ENCODE results near the gene TRAF3IP3.

The TRAF3IP3 gene

GRCh38 chr1:209802117-209802779 lies 46.4 kb downstream of the TRAF3IP3 start:
- H3K9ac ChIP-seq = no peak overlapping the region
- no peak overlapping the region for H3K27ac ChIP-seq
- TF ChIP-seq Cebpa-rat (IDR thresholded peaks at IDR 0.05) = no peak
- H3K4me1 ChIP-seq = peaks cover 0 to 26% (median 0%) of the 10 kb centered on the region in 10 experiments; a peak in 8 of 20 replicates
- no peaks in the 10 kb centered on the region for H4K20me1 ChIP-seq
- H3K4me2 ChIP-seq = no peak overlapping the region
- H3K27me3 ChIP-seq = no peaks in the 10 kb centered on the region
- peaks cover 0 to 8% (median 6%) of the 10 kb centered on the region in 11 experiments; a peak in 8 of 22 replicates for H3K9me3 ChIP-seq (replicated peaks in 1 of 11)
- H3K36me3 ChIP-seq = no peaks in the 10 kb centered on the region
- H3K4me3 ChIP-seq = no peak overlapping the region

GRCh38 chr1:209802780-209803152 lies 46.9 kb downstream of the TRAF3IP3 start:
- Histone ChIP-seq H3K4me3 (no peak overlapping the region), H3K36me3 (no peaks in the 10 kb centered on the region)
- no peak for TF ChIP-seq Cebpa-rat (IDR thresholded peaks at IDR 0.05)

GRCh38 chr1:209803568-209803967 lies 47.7 kb downstream of the TRAF3IP3 start:
- no peak overlapping the region for H3K9ac ChIP-seq
- no peak overlapping the region for H3K4me2 ChIP-seq
- H3K27me3 ChIP-seq = no peaks in the 10 kb centered on the region
- H3K4me3 ChIP-seq = no peak overlapping the region
- H3K9me3 ChIP-seq (replicated peaks in 1 of 11) = peaks cover 0 to 8% (median 6%) of the 10 kb centered on the region in 11 experiments; a peak in 8 of 22 replicates
- no peak overlapping the region for H3K27ac ChIP-seq
- H3K4me1 ChIP-seq = peaks cover 0 to 27% (median 0%) of the 10 kb centered on the region in 10 experiments; a peak in 7 of 20 replicates
- no peak for TF ChIP-seq Cebpa-rat (IDR thresholded peaks at IDR 0.05)
- H3K36me3 ChIP-seq = no peaks in the 10 kb centered on the region
- no peaks in the 10 kb centered on the region for H4K20me1 ChIP-seq

More at GRCh38 chr1:209802780-209803152, 46.9 kb downstream of the TRAF3IP3 start:
- H4K20me1 ChIP-seq = no peaks in the 10 kb centered on the region
- no peak overlapping the region for H3K9ac ChIP-seq
- peaks cover 0 to 8% (median 6%) of the 10 kb centered on the region in 11 experiments; a peak in 8 of 22 replicates for H3K9me3 ChIP-seq (replicated peaks in 1 of 11)
- no peaks in the 10 kb centered on the region for H3K27me3 ChIP-seq
- no peak overlapping the region for H3K27ac ChIP-seq
- H3K4me2 ChIP-seq = no peak overlapping the region
- peaks cover 0 to 26% (median 0%) of the 10 kb centered on the region in 10 experiments; a peak in 8 of 20 replicates for H3K4me1 ChIP-seq

- Histone ChIP-seq H3K4me1 (peaks cover 0 to 34% (median 0%) of the 10 kb centered on the region in 10 experiments; a peak in 7 of 20 replicates), H4K20me1 (no peaks in the 10 kb centered on the region), H3K4me3 (no peak overlapping the region), H3K36me3 (no peaks in the 10 kb centered on the region), H3K27ac (no peak overlapping the region), H3K27me3 (no peaks in the 10 kb centered on the region), H3K4me2 (no peak overlapping the region), H3K9me3 (replicated peaks in 1 of 11) (peaks cover 0 to 8% (median 6%) of the 10 kb centered on the region in 11 experiments; a peak in 8 of 22 replicates), H3K9ac (no peak overlapping the region)
- TF ChIP-seq Cebpa-rat (IDR thresholded peaks at IDR 0.05) = no peak
These were observed 49.5 kb downstream of the TRAF3IP3 start for GRCh38 chr1:209805341-209805781.

- no peak within 1 kb of the TSS for H3K4me3 ChIP-seq
- no peaks in the 10 kb centered on the region for H4K20me1 ChIP-seq
- no peaks in the 10 kb centered on the region for H3K36me3 ChIP-seq
- peak within 1 kb of the TSS in 3 of 11 experiments; percentile 5 to 71 (median 55); a peak in 5 of 22 replicates for H3K4me2 ChIP-seq
- no peaks in the 10 kb centered on the region for H3K27me3 ChIP-seq
- no peak for TF ChIP-seq Cebpa-rat (IDR thresholded peaks at IDR 0.05)
- H3K27ac ChIP-seq = peak within 1 kb of the TSS in 2 of 11 experiments; percentile 5 to 21; a peak in 1 of 22 replicates
- H3K9ac ChIP-seq = no peak within 1 kb of the TSS
- H3K9me3 ChIP-seq (replicated peaks in 1 of 11) = peaks cover 0 to 8% (median 6%) of the 10 kb centered on the region in 11 experiments; a peak in 8 of 22 replicates
- H3K4me1 ChIP-seq = peaks cover 0 to 34% (median 0%) of the 10 kb centered on the region in 10 experiments; a peak in 7 of 20 replicates
These were observed 50.3 kb downstream of the TRAF3IP3 start, which contains the start of gene IRF6 for GRCh38 chr1:209805875-209806760. TSS of gene IRF6 (minus strand) at chr1:209806142. CDS start at chr1:209801413, 4,729 bp downstream.

GRCh38 chr1:209807509-209807908 lies 51.7 kb downstream of the TRAF3IP3 start:
- no peak overlapping the region for H3K9ac ChIP-seq
- no peaks in the 10 kb centered on the region for H4K20me1 ChIP-seq
- no peaks in the 10 kb centered on the region for H3K36me3 ChIP-seq
- no peaks in the 10 kb centered on the region for H3K27me3 ChIP-seq
- peak overlapping the region in 3 of 11 experiments; percentile 48 to 65 (median 55); a peak in 6 of 22 replicates for H3K4me2 ChIP-seq
- H3K27ac ChIP-seq = no peak overlapping the region
- peaks cover 0 to 34% (median 0%) of the 10 kb centered on the region in 10 experiments; a peak in 7 of 20 replicates for H3K4me1 ChIP-seq
- no peak for TF ChIP-seq Cebpa-rat (IDR thresholded peaks at IDR 0.05)
- H3K9me3 ChIP-seq (replicated peaks in 1 of 11) = peaks cover 0 to 8% (median 6%) of the 10 kb centered on the region in 11 experiments; a peak in 8 of 22 replicates
- H3K4me3 ChIP-seq = no peak overlapping the region

GRCh38 chr1:209808059-209808581 lies 52.3 kb downstream of the TRAF3IP3 start:
- Histone ChIP-seq H3K27me3 (no peaks in the 10 kb centered on the region), H3K4me1 (peaks cover 0 to 34% (median 0%) of the 10 kb centered on the region in 10 experiments; a peak in 7 of 20 replicates), H3K4me2 (peak overlapping the region in 4 of 11 experiments; percentile 16 to 65 (median 52); a peak in 6 of 22 replicates), H3K27ac (no peak overlapping the region), H4K20me1 (no peaks in the 10 kb centered on the region), H3K36me3 (no peaks in the 10 kb centered on the region), H3K9me3 (replicated peaks in 1 of 11) (peaks cover 0 to 8% (median 6%) of the 10 kb centered on the region in 11 experiments; a peak in 8 of 22 replicates), H3K9ac (no peak overlapping the region), H3K4me3 (no peak overlapping the region)
- no peak for TF ChIP-seq Cebpa-rat (IDR thresholded peaks at IDR 0.05)

GRCh38 chr1:209809611-209810010 lies 53.8 kb downstream of the TRAF3IP3 start:
- H3K4me1 ChIP-seq = peaks cover 0 to 34% (median under 1%) of the 10 kb centered on the region in 10 experiments; a peak in 8 of 20 replicates
- H3K36me3 ChIP-seq = no peaks in the 10 kb centered on the region
- no peaks in the 10 kb centered on the region for H4K20me1 ChIP-seq
- H3K9me3 ChIP-seq (replicated peaks in 1 of 11) = peaks cover 0 to 8% (median 6%) of the 10 kb centered on the region in 11 experiments; a peak in 8 of 22 replicates
- no peak for TF ChIP-seq Cebpa-rat (IDR thresholded peaks at IDR 0.05)
- H3K4me3 ChIP-seq = no peak overlapping the region
- H3K27me3 ChIP-seq = no peaks in the 10 kb centered on the region
- no peak overlapping the region for H3K27ac ChIP-seq
- no peak overlapping the region for H3K4me2 ChIP-seq
- no peak overlapping the region for H3K9ac ChIP-seq

Measured in BLaER1 treated with 17β-estradiol and CSF1 and Interleukin-3, amounts not matched to agents 10 nM and 100 nM (cell line).